Measurements from ENCODE around the gene TREH.

- no peak for TF ChIP-seq EZH2 (IDR thresholded peaks at IDR 0.05; ENCODE audit: insufficient read depth, poor library complexity, severe bottlenecking)
- TF ChIP-seq EZH2phosphoT487 (IDR thresholded peaks at IDR 0.05; ENCODE audit: insufficient read depth, low read depth) = no peak
These were observed 68.5 kb downstream of the TREH start for GRCh38 chr11:118610773-118611432.

Data from GM23248 (cell line).